Kidney (tissue), 14 donors: ENCODE results near the gene CAMK2N2. TPM values are rescaled to one million over a fixed set of nuclear protein-coding genes. Genes with fewer than 3 reads are reported as not detected.

Source experiments
- DNase-seq, 5 donors: peaks; one replicate each; pipeline ENCODE4 v3.0.0-alpha.2; 2013 to 2020
- FAIRE-seq: peaks from 2 replicates; lab custom pipeline; 2012; peaks lifted over from hg19 to GRCh38; lab: Jason Lieb, UNC
- H3K27ac ChIP-seq, 2 donors: one replicate each; pipeline ENCODE4 v1.7.0; 2013; ENCODE audit warnings: low read depth in 2 of 2, low read length in 2 of 2, inconsistent platforms in 1 of 2
- H3K27me3 ChIP-seq: one replicate; pipeline ENCODE4 v1.7.1; 2013; ENCODE audit warnings: low read length, inconsistent platforms; ENCODE audit not compliant: control insufficient read depth, insufficient read depth
- H3K36me3 ChIP-seq, 3 donors: one replicate each; pipeline versions ENCODE4 v1.7.0 to v1.7.1; 2013; ENCODE audit warnings: low read length in 3 of 3, control low read depth in 1 of 3, inconsistent platforms in 1 of 3; ENCODE audit not compliant: insufficient read depth in 3 of 3, control insufficient read depth in 2 of 3
- H3K4me1 ChIP-seq, 3 donors: one replicate each; pipeline versions ENCODE4 v1.7.0 to v1.7.1; 2013; ENCODE audit warnings: low read length in 3 of 3, inconsistent platforms in 1 of 3, low read depth in 1 of 3; ENCODE audit not compliant: control insufficient read depth in 2 of 3, insufficient read depth in 2 of 3
- H3K4me3 ChIP-seq, 3 donors: one replicate each; pipeline versions ENCODE4 v1.7.0 to v1.8.1; 2013; ENCODE audit warnings: low read length in 3 of 3, control low read depth in 1 of 3, inconsistent platforms in 1 of 3
- H3K9ac ChIP-seq, 3 donors: one replicate each; pipeline versions ENCODE4 v1.7.0 to v1.7.1; 2013; ENCODE audit warnings: low read length in 3 of 3, control low read depth in 1 of 3, inconsistent platforms in 1 of 3
- H3K9me3 ChIP-seq, 3 donors: one replicate each; pipeline versions ENCODE4 v1.7.0 to v1.7.1; 2013; ENCODE audit warnings: low read length in 3 of 3, control low read depth in 1 of 3, inconsistent platforms in 1 of 3; ENCODE audit not compliant: control insufficient read depth in 2 of 3, insufficient read depth in 1 of 3
- intact Hi-C: fragments of 100-400 bp; cut with DNase I; formaldehyde crosslinking; loops from one replicate; pipeline ENCODE4 v1.11.1; 2022
- polyA plus RNA-seq: library from polyadenylated mRNA; stranded (reverse); fragments of 350-450 nt; fragmentation: Illumina TruSeq; extraction: RNeasy Lipid Tissue Mini Kit (QIAGEN cat#74804); gene quantifications from one replicate; pipeline ENCODE4 v1.2.3, GENCODE V29; 2014; ENCODE audit warnings: low read depth, low replicate concordance; ENCODE audit not compliant: insufficient read depth
- total RNA-seq: library from RNA; stranded (reverse); fragmentation: NEBNext Ultra II Directional; extraction: Animal tissue kit (Norgen Biotek cat#: 25700); gene quantifications from one replicate; pipeline ENCODE4 v1.2.1, GENCODE V29; 2021
- TF ChIP-seq, protein P1 (sequence below): IDR thresholded peaks from 3 replicates; pipeline ENCODE4 v1.5.1; 2012; ENCODE audit warnings: mild to moderate bottlenecking, moderate library complexity, borderline replicate concordance; ENCODE audit not compliant: insufficient read depth; ENCODE audit errors: extremely low read depth
- donor health status: control.
- donor health status: control.
- donor health status: control.
- donor health status: control.
- donor health status: control.
- donor health status: DM: yes; HTN: yes; CAD: no.
- donor health status: Normal renal cell carcinoma (clear cell type).

CAMK2N2 gene
- total and polyA plus RNA-seq, 2 donors from 2014 or later = 0.31 to 0.39 TPM

DNA sequence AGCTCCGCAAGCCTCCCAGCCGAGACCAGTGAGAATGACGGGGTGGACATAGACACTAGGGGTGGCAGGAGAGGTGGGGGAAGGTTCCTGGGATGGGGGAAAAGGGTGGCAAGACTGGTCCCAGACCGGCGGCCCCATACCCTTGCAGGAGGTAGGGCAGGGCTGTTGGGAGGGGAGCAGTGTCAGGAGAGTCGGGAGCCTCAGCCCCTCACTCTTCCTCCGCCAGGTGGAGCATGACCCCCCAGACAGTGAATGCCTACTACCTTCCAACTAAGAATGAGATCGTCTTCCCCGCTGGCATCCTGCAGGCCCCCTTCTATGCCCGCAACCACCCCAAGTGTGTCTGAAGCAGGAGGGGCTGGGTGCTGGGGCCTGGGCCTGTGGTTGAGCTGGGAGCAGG, 29.0 kb upstream of the CAMK2N2 start:
- no peak overlapping the region for H3K9ac ChIP-seq
- no peak for FAIRE-seq
- no peak overlapping the region for H3K4me3 ChIP-seq
- H3K4me1 ChIP-seq = no peaks in the 10 kb centered on the region
- no peaks in the 10 kb centered on the region for H3K36me3 ChIP-seq
- TF ChIP-seq, protein P1, sequence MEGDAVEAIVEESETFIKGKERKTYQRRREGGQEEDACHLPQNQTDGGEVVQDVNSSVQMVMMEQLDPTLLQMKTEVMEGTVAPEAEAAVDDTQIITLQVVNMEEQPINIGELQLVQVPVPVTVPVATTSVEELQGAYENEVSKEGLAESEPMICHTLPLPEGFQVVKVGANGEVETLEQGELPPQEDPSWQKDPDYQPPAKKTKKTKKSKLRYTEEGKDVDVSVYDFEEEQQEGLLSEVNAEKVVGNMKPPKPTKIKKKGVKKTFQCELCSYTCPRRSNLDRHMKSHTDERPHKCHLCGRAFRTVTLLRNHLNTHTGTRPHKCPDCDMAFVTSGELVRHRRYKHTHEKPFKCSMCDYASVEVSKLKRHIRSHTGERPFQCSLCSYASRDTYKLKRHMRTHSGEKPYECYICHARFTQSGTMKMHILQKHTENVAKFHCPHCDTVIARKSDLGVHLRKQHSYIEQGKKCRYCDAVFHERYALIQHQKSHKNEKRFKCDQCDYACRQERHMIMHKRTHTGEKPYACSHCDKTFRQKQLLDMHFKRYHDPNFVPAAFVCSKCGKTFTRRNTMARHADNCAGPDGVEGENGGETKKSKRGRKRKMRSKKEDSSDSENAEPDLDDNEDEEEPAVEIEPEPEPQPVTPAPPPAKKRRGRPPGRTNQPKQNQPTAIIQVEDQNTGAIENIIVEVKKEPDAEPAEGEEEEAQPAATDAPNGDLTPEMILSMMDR = no peak
- no peaks in the 10 kb centered on the region for H3K27me3 ChIP-seq
- H3K9me3 ChIP-seq = no peaks in the 10 kb centered on the region
- no peak for DNase-seq
- intact Hi-C loops = no loop called here
- H3K27ac ChIP-seq = no peak overlapping the region

GRCh38 chr3:184289426-184289938, 28.1 kb upstream of the CAMK2N2 start:
- peak in 3 of 5 donors; percentile 23 to 58 (median 36) for DNase-seq

DNA sequence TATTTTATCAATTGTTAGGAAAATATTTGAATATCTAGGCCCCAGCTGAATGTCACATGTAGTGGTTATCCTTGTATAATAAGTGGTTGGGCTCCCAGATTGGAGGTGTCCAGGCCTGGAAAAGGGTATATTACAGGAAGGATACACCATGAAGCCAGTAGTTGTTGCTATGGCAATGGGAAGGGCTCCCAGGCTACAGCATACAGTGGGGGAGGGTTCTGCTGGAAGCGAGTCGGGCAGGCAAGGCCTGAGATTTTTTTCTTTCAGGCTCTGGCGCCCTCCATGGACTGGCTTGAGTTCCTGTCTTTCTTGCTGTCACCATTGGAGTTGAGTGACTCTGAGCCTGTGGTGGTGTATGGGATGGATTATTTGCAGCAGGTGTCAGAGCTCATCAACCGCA, 23.3 kb upstream of the CAMK2N2 start:
- no peaks in the 10 kb centered on the region for H3K36me3 ChIP-seq
- no peaks in the 10 kb centered on the region for H3K9me3 ChIP-seq
- H3K9ac ChIP-seq = no peak overlapping the region
- no peak overlapping the region for H3K27ac ChIP-seq
- DNase-seq (peak in 4 of 5 donors; percentile 75 to 85 (median 82)), FAIRE-seq (no peak)
- no peaks in the 10 kb centered on the region for H3K4me1 ChIP-seq
- no peaks in the 10 kb centered on the region for H3K27me3 ChIP-seq
- intact Hi-C loops = no loop called here
- no peak overlapping the region for H3K4me3 ChIP-seq
- TF ChIP-seq, protein P1 = peak; percentile 25

More at GRCh38 chr3:184289426-184289938, 28.1 kb upstream of the CAMK2N2 start:
- Histone ChIP-seq H3K27ac (no peak overlapping the region), H3K27me3 (no peaks in the 10 kb centered on the region), H3K4me3 (no peak overlapping the region), H3K4me1 (no peaks in the 10 kb centered on the region), H3K9me3 (no peaks in the 10 kb centered on the region), H3K9ac (no peak overlapping the region), H3K36me3 (no peaks in the 10 kb centered on the region)
- TF ChIP-seq, protein P1 = peak; percentile 27
- intact Hi-C loops = no loop called here
- FAIRE-seq = no peak

- Histone ChIP-seq H3K27me3 (no peaks in the 10 kb centered on the region), H3K9ac (no peak overlapping the region), H3K27ac (no peak overlapping the region), H3K4me1 (no peaks in the 10 kb centered on the region), H3K4me3 (no peak overlapping the region), H3K36me3 (no peaks in the 10 kb centered on the region), H3K9me3 (no peaks in the 10 kb centered on the region)
- TF ChIP-seq, protein P1 = no peak
- intact Hi-C loops = no loop called here
- DNase-seq = no peak
- no peak for FAIRE-seq
These were observed 22.3 kb upstream of the CAMK2N2 start for GRCh38 chr3:184283681-184284080.
